Testis (tissue), 3 donors: ENCODE results near the gene FRY. TPM values are rescaled to one million over a fixed set of nuclear protein-coding genes. Genes with fewer than 3 reads are reported as not detected.

Experiments used
- DNase-seq: peaks from one replicate; pipeline ENCODE4 v3.0.0-alpha.2; 2019
- H3K27ac ChIP-seq, 2 donors: fragments of 200-600 bp; sonication (generic); one replicate each; pipeline ENCODE4 v1.5.1; 2019
- H3K27me3 ChIP-seq: fragments of 200-600 bp; sonication (generic); one replicate; pipeline ENCODE4 v1.5.1; 2019
- H3K36me3 ChIP-seq: fragments of 200-600 bp; sonication (generic); one replicate; pipeline ENCODE4 v1.5.1; 2017; ENCODE audit warnings: low read depth; ENCODE audit errors: missing control alignments
- H3K4me1 ChIP-seq: fragments of 200-600 bp; sonication (generic); one replicate; pipeline ENCODE4 v1.5.1; 2019
- H3K4me3 ChIP-seq, 2 donors: fragments of 200-600 bp; sonication (generic); one replicate each; pipeline ENCODE4 v1.5.1; 2017 to 2019
- H3K9me3 ChIP-seq: fragments of 200-600 bp; sonication (generic); one replicate; pipeline ENCODE4 v1.5.1; 2017
- CTCF ChIP-seq, 3 experiments: fragments of 450-650 bp in 2 of 3; fragments of 200-600 bp in 1 of 3; sonication (generic) in 1 of 3; IDR thresholded peaks; one replicate each; pipeline ENCODE4 v1.5.1; 2016 to 2019; ENCODE audit warnings: antibody characterized with exemption in 3 of 3, mild to moderate bottlenecking in 2 of 3, moderate library complexity in 1 of 3
- POLR2A ChIP-seq: fragments of 450-650 bp; IDR thresholded peaks from one replicate; pipeline ENCODE4 v1.6.1; 2017; ENCODE audit warnings: antibody characterized with exemption, mild to moderate bottlenecking, moderate library complexity
- WGBS, 2 donors: methylation state at CpG; one replicate each; pipeline ENCODE4 v1.1.5; 2018; 5-methylcytosine and 5-hydroxymethylcytosine counted together
- intact Hi-C: fragments of 100-400 bp; cut with DNase I; formaldehyde crosslinking; loops from one replicate; pipeline ENCODE4 v1.15.1; 2023; ENCODE audit warnings: low total_unique reads
- polyA plus RNA-seq: library from polyadenylated mRNA; stranded (reverse); fragments of 350-450 nt; fragmentation: Illumina TruSeq; extraction: RNeasy Lipid Tissue Mini Kit (QIAGEN cat#74804); gene quantifications from one replicate; pipeline ENCODE4 v1.2.3, GENCODE V29; 2014; ENCODE audit warnings: low read depth, low replicate concordance; ENCODE audit not compliant: insufficient read depth
- total RNA-seq, 2 donors: library from RNA; depleted of rRNA; stranded (reverse); fragments of >200 nt; gene quantifications; one replicate each; pipeline ENCODE4 v1.2.3, GENCODE V29; 2016

Gene FRY
- total and polyA plus RNA-seq, 3 donors from 2014 or later, result 24.8 to 26.6 (median 25.9) TPM

DNA sequence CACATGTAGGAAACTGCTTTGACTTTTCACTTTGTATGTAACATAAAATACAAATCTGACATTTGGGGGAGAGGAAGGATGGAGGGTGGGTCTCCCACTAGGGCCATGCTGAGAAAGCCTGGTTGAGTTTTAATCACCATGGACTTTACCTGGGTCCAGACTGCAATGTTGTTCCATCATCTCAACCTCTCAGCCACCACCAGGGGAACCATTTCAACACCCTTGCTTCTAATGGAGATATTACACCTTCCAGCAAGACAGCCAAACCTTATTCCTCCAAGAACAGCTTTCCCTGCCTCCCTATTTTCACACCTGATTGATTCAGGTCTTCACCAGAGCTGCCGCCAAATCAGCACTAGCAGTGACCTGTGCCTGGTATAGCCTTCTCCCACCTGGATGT lies 227.5 kb downstream of the FRY start:
- no peak for TF ChIP-seq CTCF (IDR thresholded peaks at IDR 0.05)
- TF ChIP-seq POLR2A, result no peak
- Histone ChIP-seq H3K27me3 (no peaks in the 10 kb centered on the region), H3K4me3 (no peak overlapping the region), H3K9me3 (no peaks in the 10 kb centered on the region), H3K4me1 (no peaks in the 10 kb centered on the region), H3K27ac (no peak overlapping the region), H3K36me3 (no peaks in the 10 kb centered on the region)
- intact Hi-C loops, result no loop called here
- 96 to 100% methylated on average over 1 of the region's 1 CpG for WGBS, 2 donors
- DNase-seq, result no peak

GRCh38 chr13:32261567-32261966 lies 230.0 kb downstream of the FRY start:
- peak; percentile 71 for DNase-seq
- Histone ChIP-seq H3K27ac (peak overlapping the region; percentile 18 to 57), H3K4me1 (no peaks in the 10 kb centered on the region), H3K4me3 (no peak overlapping the region), H3K9me3 (no peaks in the 10 kb centered on the region), H3K27me3 (no peaks in the 10 kb centered on the region), H3K36me3 (no peaks in the 10 kb centered on the region)
- WGBS, 2 donors, result 26 to 39% methylated on average over 9 of the region's 9 CpGs
- TF ChIP-seq POLR2A, result no peak
- TF ChIP-seq CTCF (IDR thresholded peaks at IDR 0.05), result no peak
- intact Hi-C loops, result no loop called here

- Histone ChIP-seq H3K36me3 (no peaks in the 10 kb centered on the region), H3K4me3 (no peak overlapping the region), H3K27me3 (no peaks in the 10 kb centered on the region), H3K9me3 (no peaks in the 10 kb centered on the region), H3K4me1 (no peaks in the 10 kb centered on the region), H3K27ac (peak overlapping the region in 1 of 2 donors; percentile 57)
- 65 to 80% methylated on average over 3 of the region's 3 CpGs for WGBS, 2 donors
- TF ChIP-seq CTCF (IDR thresholded peaks at IDR 0.05) (no peak), POLR2A (no peak)
- intact Hi-C loops, result no loop called here
- no peak for DNase-seq
Observed at GRCh38 chr13:32262165-32262564, 230.6 kb downstream of the FRY start.

- no peaks in the 10 kb centered on the region for H3K4me1 ChIP-seq
- no peak overlapping the region for H3K4me3 ChIP-seq
- no peaks in the 10 kb centered on the region for H3K9me3 ChIP-seq
- no peak for DNase-seq
- TF ChIP-seq CTCF (IDR thresholded peaks at IDR 0.05) (no peak), POLR2A (no peak)
- intact Hi-C loops, result no loop called here
- H3K27ac ChIP-seq, result peak overlapping the region in 1 of 2 donors; percentile 57
- H3K36me3 ChIP-seq, result no peaks in the 10 kb centered on the region
- no peaks in the 10 kb centered on the region for H3K27me3 ChIP-seq
- WGBS, 2 donors, result 89 to 90% methylated on average over 1 of the region's 1 CpG
Observed at GRCh38 chr13:32262619-32263018, 231.0 kb downstream of the FRY start.

GRCh38 chr13:32264407-32264806 lies 232.8 kb downstream of the FRY start:
- Histone ChIP-seq H3K27me3 (no peaks in the 10 kb centered on the region), H3K4me1 (no peaks in the 10 kb centered on the region), H3K36me3 (no peaks in the 10 kb centered on the region), H3K27ac (peak overlapping the region in 1 of 2 donors; percentile 50), H3K9me3 (no peaks in the 10 kb centered on the region), H3K4me3 (no peak overlapping the region)
- TF ChIP-seq POLR2A (no peak), CTCF (IDR thresholded peaks at IDR 0.05) (no peak)
- DNase-seq, result peak; percentile 34
- intact Hi-C loops, result no loop called here
